DOHH2 (cell line): ENCODE measurements around the gene ELMOD3.

Source experiments
- CTCF ChIP-seq: fragments of 200-600 bp; sonication (generic); IDR thresholded peaks from one replicate; pipeline ENCODE4 v1.5.1; 2014; ENCODE audit warnings: antibody characterized with exemption, mild to moderate bottlenecking, low read depth, low read length; ENCODE audit not compliant: poor library complexity, severe bottlenecking
- EZH2phosphoT487 ChIP-seq: fragments of 200-600 bp; sonication (generic); IDR thresholded peaks from 2 replicates; pipeline ENCODE4 v1.6.1; 2017; ENCODE audit warnings: borderline replicate concordance, mild to moderate bottlenecking, antibody characterized with exemption, low read length, moderate library complexity, mixed read lengths

GRCh38 chr2:85325466-85325811, 29.1 kb upstream of the ELMOD3 start:
- TF ChIP-seq CTCF (no peak), EZH2phosphoT487 (no peak)
